K562 (cell line): ENCODE data around the gene NUP214. TPM values are rescaled to one million over a fixed set of nuclear protein-coding genes. Genes with fewer than 3 reads are reported as not detected.

Experiments
- ATAC-seq: fragments of 200-7000 bp; cut with Tn5 transposase; 3 replicates; pipeline ENCODE4 v1.9.1; 2020; ENCODE audit warnings: moderate library complexity
- BruUV-seq: library from RNA; stranded (reverse); fragments of 400-500 nt; replicated peaks from 2 replicates; lab custom pipeline; 2021; lab: Mats Ljungman, UMichigan
- CTCF ChIA-PET: fragments of 300-600 bp; formaldehyde crosslinking; extraction: SDS; loops from one replicate; lab custom pipeline; 2021; ENCODE audit warnings: low intra/inter-chr PET ratio; lab: Yijun Ruan, JAX
- POLR2A ChIA-PET: fragments of 300-600, 350-650 bp; sonication (Branson Sonifier 250); formaldehyde crosslinking; extraction: SDS; loops from one replicate; lab custom pipeline; 2021; ENCODE audit warnings: antibody characterized with exemption, inconsistent platforms; lab: Yijun Ruan, JAX
- DNase-seq, 4 experiments: peaks; one replicate each; pipeline versions ENCODE4 v3.0.0 to v3.0.0-alpha.2; 2011 to 2018; ENCODE audit warnings: low spot score in 3 of 4, mixed read lengths in 3 of 4; ENCODE audit errors: extremely low read depth in 1 of 4
- FAIRE-seq: peaks from 2 replicates; lab custom pipeline; 2011; peaks lifted over from hg19 to GRCh38; lab: Jason Lieb, UNC
- H2AFZ ChIP-seq: 2 replicates; pipeline ENCODE4 v1.6.0; 2011; ENCODE audit warnings: low read depth, low read length, control low read depth, inconsistent platforms
- H3K27ac ChIP-seq: fragments of 200-600 bp; 3 replicates; pipeline ENCODE4 v1.8.0; 2011; ENCODE audit warnings: low read depth, mild to moderate bottlenecking, control low read depth, inconsistent platforms, low read length, moderate library complexity, mixed read lengths; ENCODE audit errors: extremely low read depth
- H3K27me3 ChIP-seq, 2 experiments: fragments of 300-600 bp in 1 of 2; 2 replicates in 1 of 2; 3 replicates in 1 of 2; pipeline versions ENCODE4 v1.6.0 to v1.8.0; 2011; ENCODE audit warnings: inconsistent platforms in 2 of 2, low read length in 2 of 2, mild to moderate bottlenecking in 1 of 2, mixed read lengths in 1 of 2, moderate library complexity in 1 of 2; ENCODE audit not compliant: control insufficient read depth in 2 of 2, insufficient read depth in 2 of 2
- H3K36me3 ChIP-seq: fragments of 300-600 bp; 3 replicates; pipeline ENCODE4 v1.8.0; 2011; ENCODE audit warnings: mild to moderate bottlenecking, low read length, inconsistent platforms; ENCODE audit not compliant: control insufficient read depth, insufficient read depth
- H3K4me1 ChIP-seq, 2 experiments: fragments of 200-600 bp in 1 of 2; replicated peaks in 1 of 2; 2 replicates in 1 of 2; 3 replicates in 1 of 2; pipeline versions ENCODE4 v1.5.1 to v1.8.0; 2011; ENCODE audit warnings: inconsistent platforms in 2 of 2, low read length in 2 of 2, mild to moderate bottlenecking in 1 of 2, mixed read lengths in 1 of 2, moderate library complexity in 1 of 2; ENCODE audit not compliant: control insufficient read depth in 2 of 2, insufficient read depth in 2 of 2
- H3K4me2 ChIP-seq: 2 replicates; pipeline ENCODE4 v1.6.1; 2011; ENCODE audit warnings: low read length, control low read depth, inconsistent platforms, mixed read lengths; ENCODE audit not compliant: insufficient read depth
- H3K4me3 ChIP-seq: fragments of 200-600 bp; sonication (generic), shearing (Covaris generic); 2 replicates; pipeline ENCODE4 v1.5.1; 2016; ENCODE audit warnings: control low read depth, inconsistent platforms
- H3K79me2 ChIP-seq: fragments of 200-600 bp; 3 replicates; pipeline ENCODE4 v1.8.0; 2011; ENCODE audit warnings: low read length, inconsistent platforms; ENCODE audit not compliant: control insufficient read depth, insufficient read depth
- H3K9ac ChIP-seq, 2 experiments: 2 replicates each; pipeline versions ENCODE4 v1.6.0 to v1.6.1; 2011; ENCODE audit warnings: low read depth in 2 of 2, low read length in 2 of 2, control low read depth in 1 of 2, inconsistent platforms in 1 of 2, mild to moderate bottlenecking in 1 of 2, mixed read lengths in 1 of 2; ENCODE audit not compliant: insufficient read depth in 1 of 2
- H3K9me1 ChIP-seq: one replicate; pipeline ENCODE4 v1.6.0; 2011; ENCODE audit warnings: inconsistent platforms, mild to moderate bottlenecking, low read length, moderate library complexity; ENCODE audit not compliant: control insufficient read depth, insufficient read depth
- H3K9me3 ChIP-seq: replicated peaks from 2 replicates; pipeline ENCODE4 v1.5.1; 2011; ENCODE audit warnings: low read depth, low read length, inconsistent platforms; ENCODE audit not compliant: control insufficient read depth, insufficient read depth
- H4K20me1 ChIP-seq: replicated peaks from 2 replicates; pipeline ENCODE4 v1.6.1; 2011; ENCODE audit warnings: low read length, inconsistent platforms, mixed read lengths; ENCODE audit not compliant: control insufficient read depth, insufficient read depth
- HMGXB4 ChIP-seq: sonication (generic); formaldehyde crosslinking; IDR thresholded peaks from 2 replicates; pipeline ENCODE4 v1.8.1; 2023; ENCODE audit warnings: mild to moderate bottlenecking, missing genetic modification reagents
- HSF4 ChIP-seq: fragments of 250-450 bp; sonication (Bioruptor Pico); IDR thresholded peaks from 2 replicates; pipeline ENCODE4 v2.1.2; 2022; ENCODE audit warnings: mild to moderate bottlenecking, moderate library complexity, borderline replicate concordance
- WGBS: fragments of 100-300 bp; shearing (Covaris generic); methylation state at CpG from one replicate; pipeline ENCODE4 v1.1.6; 2016; ENCODE audit warnings: low coverage, mixed read lengths; ENCODE audit not compliant: insufficient coverage; ENCODE audit errors: missing lambda C conversion rate; 5-methylcytosine and 5-hydroxymethylcytosine counted together
- in situ Hi-C: fragments of 300-500 bp; cut with MboI; formaldehyde crosslinking; loops from 4 replicates; pipeline ENCODE4 v1.15.0; 2018; ENCODE audit warnings: inconsistent platforms, mixed read lengths
- intact Hi-C: fragments of 100-400 bp; cut with micrococcal nuclease; formaldehyde crosslinking; loops from 2 replicates; pipeline ENCODE4 v1.14.2; 2022
- polyA plus RNA-seq, 8 experiments: library from polyadenylated mRNA; depleted of rRNA in 4 of 8; stranded (reverse) in 5 of 8; unstranded in 3 of 8; fragments of >200 nt; fragmentation: Nextera tagmentation in 2 of 8; fragmentation: Illumina TruSeq in 1 of 8; extraction: Ambion mirVana in 2 of 8; extraction: Trizol in 1 of 8; gene quantifications; 2 replicates each; pipeline versions ENCODE4 v1.2.1 to v1.2.3, GENCODE V29; 2011 to 2014; ENCODE audit warnings: inconsistent platforms in 1 of 8, missing spikeins in 1 of 8
- total RNA-seq, 7 experiments: library from RNA; depleted of rRNA in 6 of 7; stranded (reverse); fragments of >200 nt in 6 of 7; fragmentation: Illumina TruSeq in 2 of 7; extraction: Trizol in 2 of 7; gene quantifications; 2 replicates each; pipeline versions ENCODE4 v1.2.1 to v1.2.3, GENCODE V29; 2011 to 2021; ENCODE audit warnings: low replicate concordance in 1 of 7

Gene NUP214
- total and polyA plus RNA-seq, 9 of the 15 experiments (the other 6 are each of a cell fraction or from before 2014, with no cell fraction given) = 56.9 to 332 (median 97.1) TPM

GRCh38 chr9:131178926-131179325 lies 53.5 kb downstream of the NUP214 start:
- Histone ChIP-seq H3K36me3 (peaks cover 96% of the 10 kb centered on the region), H3K9ac (peak overlapping the region in 1 of 2 experiments; percentile 0; a peak in 1 of 4 replicates), H2AFZ (no peak overlapping the region), H3K79me2 (peaks cover 8% of the 10 kb centered on the region; the same call in 2 of the 3 replicates), H3K4me2 (no peak overlapping the region), H3K9me1 (peaks cover 11% of the 10 kb centered on the region), H3K4me3 (no peak overlapping the region), H4K20me1 (peaks cover 7% of the 10 kb centered on the region), H3K9me3 (no peaks in the 10 kb centered on the region), H3K27ac (no peak overlapping the region; the same call in 2 of the 3 replicates), H3K27me3 (no peaks in the 10 kb centered on the region), H3K4me1 (peaks cover 11 to 29% of the 10 kb centered on the region in 2 experiments; a peak in 4 of 5 replicates)
- in situ Hi-C loops = loop anchor here (5.0 kb wide), 1 partner anchor 153 kb away; no protein-coding TSS in a partner anchor
- POLR2A ChIA-PET = interaction anchor here (0.7 to 14.6 kb wide), 16 partner anchors 12 to 489 kb away, joined by 3 to 264 read pairs (median 6); partner anchors contain the start of gene NUP214
- TF ChIP-seq HMGXB4 (CRISPR knock-in tag) (peak; percentile 11; the same call in 1 of the 2 replicates), HSF4 (CRISPR knock-in tag) (no peak)
- DNase-seq (no peak), ATAC-seq (peak; percentile 1; the same call in 2 of the 3 replicates), FAIRE-seq (no peak)
- CTCF ChIA-PET = interaction anchor here (0.6 to 3.1 kb wide), 7 partner anchors 17 to 1077 kb away, joined by 3 to 44 read pairs (median 5); partner anchors contain the start of gene FAM78A
- BruUV-seq = no TSS peak
- whole genome bisulfite sequencing = 97% methylated on average over 1 of the region's 1 CpG
- intact Hi-C loops = loop anchor here (1.0 kb wide), 3 partner anchors 95 to 157 kb away; no protein-coding TSS in a partner anchor
